B cell (primary cell): ENCODE data around the gene MYT1.

ENCODE experiments used
- EZH2 ChIP-seq: IDR thresholded peaks from 2 replicates; pipeline ENCODE4 v1.6.1; 2012; ENCODE audit warnings: borderline replicate concordance, low read depth, mild to moderate bottlenecking, moderate library complexity, low read length; ENCODE audit not compliant: insufficient read depth, poor library complexity, severe bottlenecking
- TF ChIP-seq, protein P1 (sequence below): fragments of 200-600 bp; IDR thresholded peaks from one replicate; pipeline ENCODE4 v1.8.0; 2022; ENCODE audit warnings: antibody characterized with exemption, mild to moderate bottlenecking

DNA sequence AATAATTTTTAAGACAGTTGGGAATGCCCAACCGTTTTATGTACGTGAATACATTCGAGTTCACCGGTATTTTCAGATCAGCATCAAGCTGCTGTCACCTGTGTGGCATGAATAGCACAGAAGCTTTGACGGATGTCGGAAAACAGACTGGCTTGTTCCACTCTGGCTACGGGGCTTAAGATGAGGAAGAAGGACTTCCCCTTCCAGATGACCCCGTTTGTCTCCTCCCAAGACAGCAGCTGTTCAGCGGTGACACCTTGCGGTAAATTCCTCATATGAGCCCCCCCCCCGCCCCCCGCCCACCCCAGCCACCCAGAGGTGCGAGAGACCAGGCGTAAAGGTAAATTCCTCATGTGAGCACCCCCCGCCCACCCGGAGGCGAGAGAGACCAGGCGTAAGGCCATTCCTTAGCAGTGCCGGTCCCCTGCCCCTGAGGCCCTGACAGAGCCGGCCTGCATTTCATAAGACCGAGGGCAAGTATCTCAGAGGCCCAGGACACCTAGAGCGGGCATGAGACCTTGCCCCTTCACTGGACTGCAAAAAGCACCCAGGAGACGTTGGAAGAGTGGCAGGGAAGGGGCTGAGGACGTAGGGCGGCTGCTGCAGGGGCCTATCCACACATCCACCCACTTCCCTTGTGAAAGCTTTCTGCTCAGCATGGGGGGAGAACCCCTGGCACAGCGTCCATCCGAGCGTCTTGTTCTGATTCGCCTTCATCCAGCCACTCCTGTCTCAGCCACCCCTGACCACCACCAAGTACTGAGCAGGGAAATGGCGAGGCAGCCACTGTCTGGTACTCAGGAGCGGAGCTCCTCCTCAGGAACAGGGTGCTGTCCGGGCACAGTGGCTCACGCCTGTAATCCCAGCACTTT lies 84.0 kb downstream of the MYT1 start:
- TF ChIP-seq, protein P1, sequence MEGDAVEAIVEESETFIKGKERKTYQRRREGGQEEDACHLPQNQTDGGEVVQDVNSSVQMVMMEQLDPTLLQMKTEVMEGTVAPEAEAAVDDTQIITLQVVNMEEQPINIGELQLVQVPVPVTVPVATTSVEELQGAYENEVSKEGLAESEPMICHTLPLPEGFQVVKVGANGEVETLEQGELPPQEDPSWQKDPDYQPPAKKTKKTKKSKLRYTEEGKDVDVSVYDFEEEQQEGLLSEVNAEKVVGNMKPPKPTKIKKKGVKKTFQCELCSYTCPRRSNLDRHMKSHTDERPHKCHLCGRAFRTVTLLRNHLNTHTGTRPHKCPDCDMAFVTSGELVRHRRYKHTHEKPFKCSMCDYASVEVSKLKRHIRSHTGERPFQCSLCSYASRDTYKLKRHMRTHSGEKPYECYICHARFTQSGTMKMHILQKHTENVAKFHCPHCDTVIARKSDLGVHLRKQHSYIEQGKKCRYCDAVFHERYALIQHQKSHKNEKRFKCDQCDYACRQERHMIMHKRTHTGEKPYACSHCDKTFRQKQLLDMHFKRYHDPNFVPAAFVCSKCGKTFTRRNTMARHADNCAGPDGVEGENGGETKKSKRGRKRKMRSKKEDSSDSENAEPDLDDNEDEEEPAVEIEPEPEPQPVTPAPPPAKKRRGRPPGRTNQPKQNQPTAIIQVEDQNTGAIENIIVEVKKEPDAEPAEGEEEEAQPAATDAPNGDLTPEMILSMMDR: no peak
- TF ChIP-seq EZH2: no peak
